HG02973 (cell line): ENCODE data around the gene PATE3.

Experiments used
- ATAC-seq: cut with Tn5 transposase; IDR thresholded peaks from one replicate; pipeline ENCODE4 v1.9.1; 2021; ENCODE audit warnings: moderate library complexity; ENCODE audit not compliant: unreplicated experiment

PATE3 gene

GRCh38 chr11:125835748-125836147 lies 47.8 kb downstream of the PATE3 start:
- no peak for ATAC-seq
